ENCODE data around the gene SIRT1.
A peak's percentile ranks its signal among the peaks of the same experiment; 100 is the strongest.
"Not testable (repeated sequence)": the region's sequence is repeated elsewhere in the genome, so short reads cannot be mapped to it uniquely, and the experiment has no call there.

The SIRT1 gene

GRCh38 chr10:67837541-67838314 is 46.7 kb upstream of the SIRT1 start, which contains the start of gene DNAJC12:
Gene DNAJC12, minus strand, starts transcription at chr10:67838188. Its CDS starts 177 bp downstream, at chr10:67838011.
- peak within 1 kb of the TSS in 1 of 2 donors; percentile 40 for H3K4me3 ChIP-seq (ENCODE audit: low read length in 2 of 2)
- WGBS, 2 donors (ENCODE audit: extremely low coverage in 2 of 2, insufficient read length in 2 of 2, insufficient replicate concordance in 1 of 2), result no CpG with 5 or more reads among the region's 5 CpGs
- no peak for DNase-seq (ENCODE audit: low spot score)

GRCh38 chr10:67839511-67839910 is 44.9 kb upstream of the SIRT1 start:
- not testable (repeated sequence) for H2BK120ac ChIP-seq (ENCODE audit: low read depth, low read length); H3K27me3 ChIP-seq (ENCODE audit: control insufficient read depth in 3 of 3, insufficient read depth in 3 of 3, low read depth in 1 of 3, low read length in 3 of 3); H2BK5ac ChIP-seq (ENCODE audit: low read length); H2BK15ac ChIP-seq (ENCODE audit: low read length); H3K9ac ChIP-seq (ENCODE audit: low read depth, low read length, poor library complexity); DNase-seq (ENCODE audit: low spot score); H3K4me1 ChIP-seq (ENCODE audit: control insufficient read depth in 2 of 2, insufficient read depth in 1 of 2, low read depth in 1 of 2, low read length in 2 of 2); H3K27ac ChIP-seq (replicated peaks; ENCODE audit: low read length); H2BK12ac ChIP-seq (ENCODE audit: low read length); H3K14ac ChIP-seq (ENCODE audit: low read length); H3K18ac ChIP-seq (ENCODE audit: low read length); H3K23ac ChIP-seq (ENCODE audit: low read depth, low read length, poor library complexity); H2AK5ac ChIP-seq (ENCODE audit: low read depth, low read length); H3K4me2 ChIP-seq (ENCODE audit: insufficient read depth, low read length, poor library complexity, severe bottlenecking); H3K36me3 ChIP-seq (replicated peaks in 1 of 2; ENCODE audit: control insufficient read depth in 2 of 2, insufficient read depth in 2 of 2, low read length in 2 of 2); H3K9me3 ChIP-seq (replicated peaks in 1 of 2; ENCODE audit: control insufficient read depth in 2 of 2, insufficient read depth in 1 of 2, low read depth in 1 of 2, low read length in 2 of 2); H4K91ac ChIP-seq (ENCODE audit: low read depth, low read length, poor library complexity); H3K4me3 ChIP-seq (ENCODE audit: low read length in 2 of 2); H2AFZ ChIP-seq (ENCODE audit: low read length); H4K8ac ChIP-seq (ENCODE audit: low read depth, low read length); H3K4ac ChIP-seq (ENCODE audit: low read length); H3K79me1 ChIP-seq (ENCODE audit: low read depth, low read length)
- no CpG with 5 or more reads among the region's 12 CpGs for WGBS, 2 donors (ENCODE audit: extremely low coverage in 2 of 2, insufficient read length in 2 of 2, insufficient replicate concordance in 1 of 2)

More at GRCh38 chr10:67837541-67838314, 46.7 kb upstream of the SIRT1 start, which contains the start of gene DNAJC12:
- Histone ChIP-seq H3K27me3 (ENCODE audit: control insufficient read depth in 3 of 3, insufficient read depth in 3 of 3, low read depth in 1 of 3, low read length in 3 of 3) (no peaks in the 10 kb centered on the region), H3K23ac (ENCODE audit: low read depth, low read length, poor library complexity) (no peak within 1 kb of the TSS), H2BK15ac (ENCODE audit: low read length) (no peak within 1 kb of the TSS), H2BK5ac (ENCODE audit: low read length) (no peak within 1 kb of the TSS), H3K36me3 (replicated peaks in 1 of 2; ENCODE audit: control insufficient read depth in 2 of 2, insufficient read depth in 2 of 2, low read length in 2 of 2) (no peaks in the 10 kb centered on the region), H3K9me3 (replicated peaks in 1 of 2; ENCODE audit: control insufficient read depth in 2 of 2, insufficient read depth in 1 of 2, low read depth in 1 of 2, low read length in 2 of 2) (no peaks in the 10 kb centered on the region), H4K91ac (ENCODE audit: low read depth, low read length, poor library complexity) (no peak within 1 kb of the TSS), H3K4me1 (ENCODE audit: control insufficient read depth in 2 of 2, insufficient read depth in 1 of 2, low read depth in 1 of 2, low read length in 2 of 2) (no peaks in the 10 kb centered on the region), H3K14ac (ENCODE audit: low read length) (no peak within 1 kb of the TSS), H2BK12ac (ENCODE audit: low read length) (no peak within 1 kb of the TSS), H3K79me1 (ENCODE audit: low read depth, low read length) (no peaks in the 10 kb centered on the region), H3K27ac (replicated peaks; ENCODE audit: low read length) (no peak within 1 kb of the TSS), H4K8ac (ENCODE audit: low read depth, low read length) (no peak within 1 kb of the TSS), H3K4me2 (ENCODE audit: insufficient read depth, low read length, poor library complexity, severe bottlenecking) (no peak within 1 kb of the TSS), H3K9ac (ENCODE audit: low read depth, low read length, poor library complexity) (no peak within 1 kb of the TSS), H3K4ac (ENCODE audit: low read length) (no peak within 1 kb of the TSS), H2AK5ac (ENCODE audit: low read depth, low read length) (no peak within 1 kb of the TSS), H3K18ac (ENCODE audit: low read length) (no peak within 1 kb of the TSS), H2BK120ac (ENCODE audit: low read depth, low read length) (no peak within 1 kb of the TSS), H2AFZ (ENCODE audit: low read length) (peak within 1 kb of the TSS; percentile 80)

GRCh38 chr10:67839951-67840350 is 44.5 kb upstream of the SIRT1 start:
- Histone ChIP-seq H3K9me3 (replicated peaks in 1 of 2; ENCODE audit: control insufficient read depth in 2 of 2, insufficient read depth in 1 of 2, low read depth in 1 of 2, low read length in 2 of 2) (peaks cover 0 to 3% of the 10 kb centered on the region in 2 donors), H3K14ac (ENCODE audit: low read length) (no peak overlapping the region), H2BK12ac (ENCODE audit: low read length) (no peak overlapping the region), H4K8ac (ENCODE audit: low read depth, low read length) (no peak overlapping the region), H2BK5ac (ENCODE audit: low read length) (no peak overlapping the region), H3K18ac (ENCODE audit: low read length) (no peak overlapping the region), H3K27ac (replicated peaks; ENCODE audit: low read length) (no peak overlapping the region), H4K91ac (ENCODE audit: low read depth, low read length, poor library complexity) (no peak overlapping the region), H3K27me3 (ENCODE audit: control insufficient read depth in 3 of 3, insufficient read depth in 3 of 3, low read depth in 1 of 3, low read length in 3 of 3) (no peaks in the 10 kb centered on the region), H3K4me1 (ENCODE audit: control insufficient read depth in 2 of 2, insufficient read depth in 1 of 2, low read depth in 1 of 2, low read length in 2 of 2) (no peaks in the 10 kb centered on the region), H3K36me3 (replicated peaks in 1 of 2; ENCODE audit: control insufficient read depth in 2 of 2, insufficient read depth in 2 of 2, low read length in 2 of 2) (no peaks in the 10 kb centered on the region), H3K9ac (ENCODE audit: low read depth, low read length, poor library complexity) (no peak overlapping the region), H2AK5ac (ENCODE audit: low read depth, low read length) (no peak overlapping the region), H3K4ac (ENCODE audit: low read length) (no peak overlapping the region), H2BK120ac (ENCODE audit: low read depth, low read length) (no peak overlapping the region), H3K23ac (ENCODE audit: low read depth, low read length, poor library complexity) (no peak overlapping the region), H3K4me2 (ENCODE audit: insufficient read depth, low read length, poor library complexity, severe bottlenecking) (no peak overlapping the region), H2BK15ac (ENCODE audit: low read length) (no peak overlapping the region), H3K79me1 (ENCODE audit: low read depth, low read length) (no peaks in the 10 kb centered on the region), H2AFZ (ENCODE audit: low read length) (no peak overlapping the region), H3K4me3 (ENCODE audit: low read length in 2 of 2) (no peak overlapping the region)
- WGBS, 2 donors (ENCODE audit: extremely low coverage in 2 of 2, insufficient read length in 2 of 2, insufficient replicate concordance in 1 of 2), result no CpG with 5 or more reads among the region's 3 CpGs
- DNase-seq (ENCODE audit: low spot score), result no peak

- no peak overlapping the region for H3K18ac ChIP-seq (ENCODE audit: low read length)
Measured at GRCh38 chr10:67841737-67842136, 42.7 kb upstream of the SIRT1 start.

More at GRCh38 chr10:67841737-67842136, 42.7 kb upstream of the SIRT1 start:
- Histone ChIP-seq H2AFZ (ENCODE audit: low read length) (no peak overlapping the region), H3K9me3 (replicated peaks in 1 of 2; ENCODE audit: control insufficient read depth in 2 of 2, insufficient read depth in 1 of 2, low read depth in 1 of 2, low read length in 2 of 2) (peaks cover 0 to 3% of the 10 kb centered on the region in 2 donors), H3K4me3 (ENCODE audit: low read length in 2 of 2) (no peak overlapping the region), H3K4me2 (ENCODE audit: insufficient read depth, low read length, poor library complexity, severe bottlenecking) (no peak overlapping the region), H3K9ac (ENCODE audit: low read depth, low read length, poor library complexity) (no peak overlapping the region), H3K27ac (replicated peaks; ENCODE audit: low read length) (no peak overlapping the region), H2BK5ac (ENCODE audit: low read length) (no peak overlapping the region), H2BK15ac (ENCODE audit: low read length) (no peak overlapping the region), H3K79me1 (ENCODE audit: low read depth, low read length) (no peaks in the 10 kb centered on the region), H3K23ac (ENCODE audit: low read depth, low read length, poor library complexity) (no peak overlapping the region), H2BK12ac (ENCODE audit: low read length) (no peak overlapping the region), H3K27me3 (ENCODE audit: control insufficient read depth in 3 of 3, insufficient read depth in 3 of 3, low read depth in 1 of 3, low read length in 3 of 3) (no peaks in the 10 kb centered on the region), H3K4ac (ENCODE audit: low read length) (no peak overlapping the region), H2BK120ac (ENCODE audit: low read depth, low read length) (no peak overlapping the region), H3K14ac (ENCODE audit: low read length) (no peak overlapping the region), H4K91ac (ENCODE audit: low read depth, low read length, poor library complexity) (no peak overlapping the region), H2AK5ac (ENCODE audit: low read depth, low read length) (no peak overlapping the region), H4K8ac (ENCODE audit: low read depth, low read length) (no peak overlapping the region), H3K36me3 (replicated peaks in 1 of 2; ENCODE audit: control insufficient read depth in 2 of 2, insufficient read depth in 2 of 2, low read length in 2 of 2) (no peaks in the 10 kb centered on the region), H3K4me1 (ENCODE audit: control insufficient read depth in 2 of 2, insufficient read depth in 1 of 2, low read depth in 1 of 2, low read length in 2 of 2) (no peaks in the 10 kb centered on the region)
- DNase-seq (ENCODE audit: low spot score), result no peak

Measured in neuronal stem cell (in vitro differentiated cells).